Parathyroid adenoma (tissue), 2 donors: ENCODE data around the gene WNT10A.

ENCODE experiments used
- H2AFZ ChIP-seq: fragments of 300-600 bp; sonication (generic); one replicate; pipeline ENCODE4 v1.7.0; 2017; ENCODE audit warnings: antibody characterized with exemption, mild to moderate bottlenecking
- H3K27ac ChIP-seq: fragments of 300-600 bp; sonication (generic); one replicate; pipeline ENCODE4 v1.7.0; 2017
- H3K27me3 ChIP-seq: fragments of 300-600 bp; sonication (generic); one replicate; pipeline ENCODE4 v1.7.0; 2017; ENCODE audit warnings: low read length; ENCODE audit not compliant: control insufficient read depth, insufficient read depth
- H3K36me3 ChIP-seq: fragments of 300-600 bp; sonication (generic); one replicate; pipeline ENCODE4 v1.7.0; 2017; ENCODE audit warnings: low read length; ENCODE audit not compliant: control insufficient read depth, insufficient read depth
- H3K4me1 ChIP-seq: fragments of 300-600 bp; sonication (generic); one replicate; pipeline ENCODE4 v1.7.0; 2017; ENCODE audit warnings: control low read depth
- H3K4me2 ChIP-seq: fragments of 300-600 bp; sonication (generic); one replicate; pipeline ENCODE4 v1.7.0; 2017; ENCODE audit warnings: low read length
- H3K4me3 ChIP-seq: fragments of 300-600 bp; sonication (generic); one replicate; pipeline ENCODE4 v1.7.0; 2017; ENCODE audit warnings: low read depth, low read length
- H3K79me2 ChIP-seq: fragments of 300-600 bp; sonication (generic); one replicate; pipeline ENCODE4 v1.7.0; 2017; ENCODE audit warnings: control low read depth
- H3K9ac ChIP-seq: fragments of 300-600 bp; sonication (generic); one replicate; pipeline ENCODE4 v1.7.0; 2017; ENCODE audit warnings: mild to moderate bottlenecking
- H3K9me3 ChIP-seq: fragments of 300-600 bp; sonication (generic); one replicate; pipeline ENCODE4 v1.7.0; 2017; ENCODE audit warnings: low read length; ENCODE audit not compliant: control insufficient read depth
- CTCF ChIP-seq: fragments of 300-600 bp; sonication (generic); IDR thresholded peaks from one replicate; pipeline ENCODE4 v1.7.0; 2017; ENCODE audit warnings: antibody characterized with exemption, mild to moderate bottlenecking
- donor health status: primary hyperparathyroidism.

WNT10A gene

GRCh38 chr2:218854860-218855259, 25.8 kb upstream of the WNT10A start:
- Histone ChIP-seq H3K27me3 (peaks cover under 1% of the 10 kb centered on the region), H3K4me2 (no peak overlapping the region), H3K4me1 (no peaks in the 10 kb centered on the region), H2AFZ (no peak overlapping the region), H3K4me3 (no peak overlapping the region), H3K79me2 (no peaks in the 10 kb centered on the region), H3K9ac (no peak overlapping the region), H3K36me3 (no peaks in the 10 kb centered on the region), H3K27ac (no peak overlapping the region), H3K9me3 (no peaks in the 10 kb centered on the region)
- no peak for TF ChIP-seq CTCF

- H3K4me1 ChIP-seq = peaks cover 3% of the 10 kb centered on the region
- H3K9ac ChIP-seq = no peak overlapping the region
- no peaks in the 10 kb centered on the region for H3K79me2 ChIP-seq
- no peak overlapping the region for H3K4me2 ChIP-seq
- TF ChIP-seq CTCF = no peak
- H3K9me3 ChIP-seq = no peaks in the 10 kb centered on the region
- H3K27ac ChIP-seq = no peak overlapping the region
- peak overlapping the region; percentile 32 for H2AFZ ChIP-seq
- no peaks in the 10 kb centered on the region for H3K36me3 ChIP-seq
- H3K4me3 ChIP-seq = no peak overlapping the region
- H3K27me3 ChIP-seq = peaks cover 7% of the 10 kb centered on the region
These were observed 25.1 kb upstream of the WNT10A start for GRCh38 chr2:218855305-218856166.

DNA sequence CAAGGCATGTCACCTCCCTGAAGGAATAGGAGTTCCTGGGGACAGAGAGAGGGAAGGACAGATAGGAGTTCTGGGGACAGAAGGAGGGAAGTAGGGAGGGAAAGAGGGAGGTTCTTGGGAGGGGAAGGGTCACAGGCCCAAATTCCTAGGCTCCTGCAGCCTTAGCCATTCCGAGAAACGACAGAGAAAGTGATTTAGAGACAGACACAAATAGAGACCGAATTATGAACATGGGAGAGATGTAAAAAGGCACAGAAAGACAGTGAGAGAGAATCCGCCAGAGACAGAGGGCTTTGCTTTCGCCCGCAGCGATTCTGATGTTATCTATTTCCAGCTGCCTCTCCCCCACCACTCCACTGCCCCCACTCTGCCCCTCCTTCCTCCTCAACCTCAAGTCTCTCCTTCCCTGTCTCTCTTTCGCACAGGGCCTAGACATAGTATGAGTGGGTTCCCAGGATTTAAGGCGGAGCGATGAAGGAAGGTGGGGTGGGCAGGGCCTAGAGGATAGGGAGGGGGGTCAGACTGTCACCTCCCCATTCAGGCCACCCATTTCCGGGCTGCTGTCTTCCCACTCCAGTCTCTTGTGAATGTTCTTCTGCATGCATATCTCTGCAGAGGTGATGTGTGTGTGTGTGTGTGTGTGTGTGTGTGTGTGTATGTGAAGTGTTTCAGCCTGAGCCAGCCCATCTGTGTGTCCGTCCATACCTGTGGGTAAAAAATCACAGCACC, 24.3 kb upstream of the WNT10A start:
- H3K4me2 ChIP-seq = no peak overlapping the region
- no peak overlapping the region for H3K4me3 ChIP-seq
- H3K79me2 ChIP-seq = no peaks in the 10 kb centered on the region
- H2AFZ ChIP-seq = peak overlapping the region; percentile 32
- peaks cover 8% of the 10 kb centered on the region for H3K27me3 ChIP-seq
- H3K9ac ChIP-seq = no peak overlapping the region
- no peak overlapping the region for H3K27ac ChIP-seq
- TF ChIP-seq CTCF = no peak
- H3K4me1 ChIP-seq = peaks cover 3% of the 10 kb centered on the region
- H3K36me3 ChIP-seq = no peaks in the 10 kb centered on the region
- no peaks in the 10 kb centered on the region for H3K9me3 ChIP-seq

DNA sequence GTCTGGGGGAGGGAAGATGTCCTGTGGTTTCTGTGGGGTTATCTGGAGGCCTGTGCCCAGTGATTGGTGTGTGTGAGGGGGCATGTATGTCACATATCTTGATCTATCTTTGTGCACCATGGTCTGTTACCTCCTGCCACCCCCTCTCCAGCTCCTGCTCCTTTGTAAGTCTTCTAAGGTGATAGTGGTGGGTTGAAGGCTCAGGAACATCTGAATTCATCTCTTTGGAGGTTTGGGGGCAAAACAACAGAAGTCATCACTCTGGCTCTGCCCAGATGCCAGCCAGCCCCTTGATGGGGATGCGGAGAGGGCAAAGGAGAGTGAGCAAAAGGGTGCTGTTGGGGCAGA, 23.8 kb upstream of the WNT10A start:
- H3K27me3 ChIP-seq = peaks cover 8% of the 10 kb centered on the region
- H3K36me3 ChIP-seq = no peaks in the 10 kb centered on the region

More for the DNA sequence above, 23.8 kb upstream of the WNT10A start:
- Histone ChIP-seq H2AFZ (no peak overlapping the region), H3K4me1 (peaks cover 3% of the 10 kb centered on the region), H3K4me3 (no peak overlapping the region), H3K79me2 (no peaks in the 10 kb centered on the region), H3K9ac (no peak overlapping the region), H3K4me2 (no peak overlapping the region), H3K9me3 (no peaks in the 10 kb centered on the region), H3K27ac (no peak overlapping the region)
- TF ChIP-seq CTCF = no peak
